MM.1S (cell line): ENCODE data around the gene NME4.

Experiments
- DNase-seq: peaks from one replicate; pipeline ENCODE4 v3.0.0-alpha.2; 2015
- H2AFZ ChIP-seq: fragments of 300-600 bp; sonication (generic); 2 replicates; pipeline ENCODE4 v1.6.0; 2016; ENCODE audit warnings: antibody characterized with exemption, low read length
- H3F3A ChIP-seq: fragments of 300-600 bp; sonication (generic); 2 replicates; pipeline ENCODE4 v1.6.1; 2016; ENCODE audit warnings: mild to moderate bottlenecking, antibody characterized with exemption, low read length, moderate library complexity, mixed read lengths; ENCODE audit not compliant: insufficient read depth
- H3K27ac ChIP-seq: fragments of 300-600 bp; sonication (generic); 2 replicates; pipeline ENCODE4 v1.5.1; 2016; ENCODE audit warnings: mild to moderate bottlenecking, low read length
- H3K27me3 ChIP-seq: fragments of 300-600 bp; sonication (generic); replicated peaks from 2 replicates; pipeline ENCODE4 v1.6.0; 2016; ENCODE audit warnings: low read length; ENCODE audit not compliant: insufficient read depth
- H3K36me3 ChIP-seq: fragments of 300-600 bp; sonication (generic); replicated peaks from 2 replicates; pipeline ENCODE4 v1.6.1; 2016; ENCODE audit warnings: mild to moderate bottlenecking, low read length, mixed read lengths; ENCODE audit not compliant: insufficient read depth
- H3K4me1 ChIP-seq: fragments of 300-600 bp; sonication (generic); 2 replicates; pipeline ENCODE4 v1.6.1; 2016; ENCODE audit warnings: low read length, mixed read lengths
- H3K4me2 ChIP-seq: fragments of 300-600 bp; sonication (generic); 2 replicates; pipeline ENCODE4 v1.6.0; 2016; ENCODE audit warnings: low read depth, low read length
- H3K4me3 ChIP-seq: fragments of 300-600 bp; sonication (generic); 2 replicates; pipeline ENCODE4 v1.5.1; 2016; ENCODE audit warnings: low read length, mixed read lengths
- H3K79me2 ChIP-seq: fragments of 300-600 bp; sonication (generic); 2 replicates; pipeline ENCODE4 v1.6.1; 2016; ENCODE audit warnings: mixed run types, low read length, mixed read lengths
- H3K9ac ChIP-seq: fragments of 300-600 bp; sonication (generic); 2 replicates; pipeline ENCODE4 v1.6.1; 2016; ENCODE audit warnings: low read length, mixed read lengths
- H3K9me2 ChIP-seq: fragments of 300-600 bp; sonication (generic); replicated peaks from 2 replicates; pipeline ENCODE4 v1.6.1; 2016; ENCODE audit warnings: mild to moderate bottlenecking, low read length, mixed read lengths; ENCODE audit not compliant: insufficient read depth
- H3K9me3 ChIP-seq: fragments of 300-600 bp; sonication (generic); replicated peaks from 2 replicates; pipeline ENCODE4 v1.6.1; 2016; ENCODE audit warnings: mild to moderate bottlenecking, low read length, mixed read lengths; ENCODE audit not compliant: insufficient read depth
- H4K20me1 ChIP-seq: fragments of 300-600 bp; sonication (generic); 2 replicates; pipeline ENCODE4 v1.6.1; 2016; ENCODE audit warnings: mild to moderate bottlenecking, low read length, moderate library complexity, mixed read lengths; ENCODE audit not compliant: insufficient read depth
- CTCF ChIP-seq: fragments of 300-600 bp; sonication (generic); IDR thresholded peaks from 2 replicates; pipeline ENCODE4 v1.5.1; 2016; ENCODE audit warnings: antibody characterized with exemption, low read length, mixed read lengths
- EZH2 ChIP-seq: fragments of 300-600 bp; sonication (generic); optimal IDR thresholded peaks from 2 replicates; pipeline ENCODE3; 2017; ENCODE audit warnings: low read depth, mild to moderate bottlenecking, antibody characterized with exemption, low read length, mixed read lengths
- EZH2phosphoT487 ChIP-seq: fragments of 300-600 bp; sonication (generic); IDR thresholded peaks from 2 replicates; pipeline ENCODE4 v1.6.1; 2018; ENCODE audit warnings: antibody characterized with exemption, low read length

Gene NME4

GRCh38 chr16:442976-443375 lies 46.0 kb downstream of the NME4 start:
- Histone ChIP-seq H3K4me1 (no peaks in the 10 kb centered on the region), H3K27me3 (no peaks in the 10 kb centered on the region), H3K79me2 (peaks cover 12% of the 10 kb centered on the region), H4K20me1 (no peaks in the 10 kb centered on the region), H3K9me2 (no peaks in the 10 kb centered on the region), H3K36me3 (no peaks in the 10 kb centered on the region), H3K4me2 (no peak overlapping the region), H3K4me3 (no peak overlapping the region), H3K9ac (no peak overlapping the region), H3F3A (no peaks in the 10 kb centered on the region), H3K27ac (no peak overlapping the region), H2AFZ (no peak overlapping the region), H3K9me3 (no peaks in the 10 kb centered on the region)
- no peak for TF ChIP-seq CTCF
- no peak for TF ChIP-seq EZH2phosphoT487
- no peak for TF ChIP-seq EZH2
- DNase-seq: no peak

- H3K36me3 ChIP-seq: no peaks in the 10 kb centered on the region
- H2AFZ ChIP-seq: no peak overlapping the region
- no peak overlapping the region for H3K9ac ChIP-seq
- no peaks in the 10 kb centered on the region for H3K4me1 ChIP-seq
- no peak for TF ChIP-seq EZH2
- TF ChIP-seq CTCF: no peak
- no peak for TF ChIP-seq EZH2phosphoT487
- no peaks in the 10 kb centered on the region for H3K9me3 ChIP-seq
- H4K20me1 ChIP-seq: no peaks in the 10 kb centered on the region
- H3K27ac ChIP-seq: no peak overlapping the region
- no peak overlapping the region for H3K4me2 ChIP-seq
- no peaks in the 10 kb centered on the region for H3K27me3 ChIP-seq
- H3K79me2 ChIP-seq: peaks cover 12% of the 10 kb centered on the region
- H3F3A ChIP-seq: no peaks in the 10 kb centered on the region
- no peaks in the 10 kb centered on the region for H3K9me2 ChIP-seq
- no peak overlapping the region for H3K4me3 ChIP-seq
- DNase-seq: no peak
Observed at GRCh38 chr16:444027-444426, 47.0 kb downstream of the NME4 start.

GRCh38 chr16:445566-445965 lies 48.6 kb downstream of the NME4 start:
- Histone ChIP-seq H3K4me3 (no peak overlapping the region), H3K36me3 (no peaks in the 10 kb centered on the region), H2AFZ (no peak overlapping the region), H3K79me2 (peaks cover 10% of the 10 kb centered on the region), H3K4me1 (no peaks in the 10 kb centered on the region), H4K20me1 (no peaks in the 10 kb centered on the region), H3K9me3 (no peaks in the 10 kb centered on the region), H3F3A (no peaks in the 10 kb centered on the region), H3K4me2 (no peak overlapping the region), H3K27me3 (no peaks in the 10 kb centered on the region), H3K9me2 (no peaks in the 10 kb centered on the region), H3K9ac (no peak overlapping the region), H3K27ac (no peak overlapping the region)
- TF ChIP-seq CTCF (no peak), EZH2phosphoT487 (no peak), EZH2 (no peak)
- no peak for DNase-seq
